Omental fat pad (tissue), 4 donors: ENCODE results near the gene WDR5. TPM values are rescaled to one million over a fixed set of nuclear protein-coding genes. Genes with fewer than 3 reads are reported as not detected.

Source experiments
- ATAC-seq: fragments of 150-250 bp; one replicate; pipeline ENCODE4 v1.9.1; 2016; ENCODE audit warnings: mild to moderate bottlenecking, moderate library complexity; ENCODE audit not compliant: low FRiP score
- DNase-seq: peaks from one replicate; pipeline ENCODE4 v3.0.0-alpha.2; 2019; ENCODE audit warnings: low spot score
- CTCF ChIP-seq, 3 donors: fragments of 450-650 bp; IDR thresholded peaks; one replicate each; pipeline ENCODE4 v1.5.1; 2016 to 2017; ENCODE audit warnings: antibody characterized with exemption in 3 of 3, mild to moderate bottlenecking in 3 of 3, moderate library complexity in 2 of 3
- total RNA-seq, 4 donors: library from RNA; depleted of rRNA; stranded (reverse); fragments of >200 nt; gene quantifications; one replicate each; pipeline ENCODE4 v1.1.0, GENCODE V29; 2016

WDR5 gene
- total RNA-seq, 4 donors from 2014 or later: 16.1 to 28.2 (median 19.7) TPM

- ATAC-seq (no peak), DNase-seq (no peak)
- no peak for TF ChIP-seq CTCF (IDR thresholded peaks at IDR 0.05)
Observed at GRCh38 chr9:134134949-134135342, 936 bp upstream of the WDR5 start.

- no peak for TF ChIP-seq CTCF (IDR thresholded peaks at IDR 0.05)
- DNase-seq: no peak
Observed at GRCh38 chr9:134136118-134136995, 475 bp downstream of the WDR5 start.

GRCh38 chr9:134136996-134137299 is 1.1 kb downstream of the WDR5 start:
- no peak for DNase-seq
- TF ChIP-seq CTCF (IDR thresholded peaks at IDR 0.05): no peak

More at GRCh38 chr9:134136118-134136995, 475 bp downstream of the WDR5 start:
- ATAC-seq: peak; percentile 15

GRCh38 chr9:134138292-134138691 is 2.4 kb downstream of the WDR5 start:
- ATAC-seq: no peak
- DNase-seq: no peak

More at GRCh38 chr9:134136996-134137299, 1.1 kb downstream of the WDR5 start:
- ATAC-seq: no peak

DNA sequence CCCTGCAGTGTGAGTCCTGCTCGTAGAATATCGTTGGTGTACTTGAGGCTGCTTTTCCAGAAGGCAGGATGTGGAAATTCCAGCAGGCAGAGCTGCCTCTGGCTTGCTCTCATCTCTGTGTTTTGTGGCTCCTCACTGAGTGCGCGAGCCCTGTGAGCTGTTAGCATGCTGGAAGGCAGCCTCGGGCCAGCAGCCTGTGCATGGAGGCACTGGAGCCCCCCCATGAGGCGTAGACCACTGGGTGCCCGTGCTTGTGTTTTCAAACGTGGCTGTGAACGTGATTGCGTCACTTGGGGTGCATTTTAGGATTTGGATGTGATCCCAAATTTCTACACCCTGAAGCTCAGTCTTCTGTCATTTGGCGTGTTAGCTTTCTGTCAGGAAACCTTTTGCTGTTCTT is 3.2 kb downstream of the WDR5 start:
- ATAC-seq (no peak), DNase-seq (no peak)
- no peak for TF ChIP-seq CTCF (IDR thresholded peaks at IDR 0.05)

More at GRCh38 chr9:134138292-134138691, 2.4 kb downstream of the WDR5 start:
- TF ChIP-seq CTCF (IDR thresholded peaks at IDR 0.05): no peak

GRCh38 chr9:134141906-134142305 is 6.0 kb downstream of the WDR5 start:
- no peak for ATAC-seq
- TF ChIP-seq CTCF (IDR thresholded peaks at IDR 0.05): no peak

GRCh38 chr9:134144801-134145200 is 8.9 kb downstream of the WDR5 start:
- ATAC-seq (no peak), DNase-seq (no peak)
- TF ChIP-seq CTCF (IDR thresholded peaks at IDR 0.05): no peak

More at GRCh38 chr9:134141906-134142305, 6.0 kb downstream of the WDR5 start:
- no peak for DNase-seq
